H1 (cell line): Measurements from ENCODE around the gene MAP3K14. TPM values are rescaled to one million over a fixed set of nuclear protein-coding genes. Genes with fewer than 3 reads are reported as not detected.

Source experiments
- CTCF ChIA-PET: fragments of 300-600 bp; sonication (Branson Sonifier 250); formaldehyde crosslinking; loops from one replicate; lab custom pipeline; 2021; ENCODE audit not compliant: partially characterized antibody; lab: Charles Lee
- POLR2A ChIA-PET: fragments of 300-600 bp; sonication (Branson Sonifier 250); formaldehyde crosslinking; loops from one replicate; lab custom pipeline; 2021; ENCODE audit warnings: inconsistent platforms; ENCODE audit not compliant: partially characterized antibody; lab: Charles Lee
- DNase-seq, 2 experiments: peaks; one replicate each; pipeline versions ENCODE4 v3.0.0 to v3.0.0-alpha.2; 2010 to 2022; ENCODE audit warnings: low spot score in 2 of 2, low read depth in 1 of 2, mixed read lengths in 1 of 2
- FAIRE-seq: peaks from 2 replicates; lab custom pipeline; 2011; peaks lifted over from hg19 to GRCh38; lab: Jason Lieb, UNC
- H2AFZ ChIP-seq: 2 replicates; pipeline ENCODE4 v1.8.1; 2012; ENCODE audit warnings: low read length, inconsistent platforms
- H2AK5ac ChIP-seq: 2 replicates; pipeline ENCODE4 v1.6.1; 2013; ENCODE audit warnings: low read depth, low read length
- H2BK120ac ChIP-seq: replicated peaks from 2 replicates; pipeline ENCODE3; 2013; ENCODE audit warnings: low read depth, low read length, inconsistent platforms
- H2BK12ac ChIP-seq: 2 replicates; pipeline ENCODE4 v1.6.1; 2013; ENCODE audit warnings: low read depth, low read length
- H2BK15ac ChIP-seq: 2 replicates; pipeline ENCODE4 v1.6.1; 2013; ENCODE audit warnings: low read length
- H2BK20ac ChIP-seq: 2 replicates; pipeline ENCODE4 v1.6.1; 2013; ENCODE audit warnings: low read length
- H2BK5ac ChIP-seq: 2 replicates; pipeline ENCODE4 v1.6.1; 2013; ENCODE audit warnings: low read depth, low read length
- H3K14ac ChIP-seq: 2 replicates; pipeline ENCODE4 v1.6.1; 2013; ENCODE audit warnings: inconsistent platforms; ENCODE audit not compliant: insufficient read length
- H3K18ac ChIP-seq: 2 replicates; pipeline ENCODE4 v1.6.1; 2013; ENCODE audit warnings: low read length; ENCODE audit errors: extremely low read depth
- H3K23ac ChIP-seq: 2 replicates; pipeline ENCODE4 v1.6.1; 2013; ENCODE audit warnings: inconsistent platforms; ENCODE audit not compliant: insufficient read length
- H3K23me2 ChIP-seq: 2 replicates; pipeline ENCODE4 v1.6.1; 2013; ENCODE audit warnings: low read depth, low read length
- H3K27ac ChIP-seq: 2 replicates; pipeline ENCODE4 v1.6.1; 2011; ENCODE audit warnings: low read depth, low read length, inconsistent platforms
- H3K27me3 ChIP-seq, 4 experiments: replicated peaks in 1 of 4; 1 replicate in 1 of 4; 2 replicates in 3 of 4; pipeline versions ENCODE4 v1.6.1 to v1.8.1; 2011 to 2013; ENCODE audit warnings: low read length in 3 of 4, mild to moderate bottlenecking in 3 of 4, inconsistent platforms in 2 of 4, mixed read lengths in 2 of 4, moderate library complexity in 1 of 4; ENCODE audit not compliant: control insufficient read depth in 3 of 4, insufficient read depth in 3 of 4; ENCODE audit errors: extremely low read depth in 1 of 4
- H3K36me3 ChIP-seq, 4 experiments: 2 replicates each; pipeline versions ENCODE4 v1.6.1 to v1.8.1; 2011 to 2013; ENCODE audit warnings: mild to moderate bottlenecking in 4 of 4, low read length in 3 of 4, moderate library complexity in 2 of 4, control low read depth in 1 of 4, inconsistent platforms in 1 of 4; ENCODE audit not compliant: insufficient read depth in 4 of 4, control insufficient read depth in 2 of 4
- H3K4ac ChIP-seq: replicated peaks from 2 replicates; pipeline ENCODE3; 2013; ENCODE audit warnings: low read length, low read depth, mixed read lengths, inconsistent platforms; ENCODE audit not compliant: insufficient read length
- H3K4me1 ChIP-seq, 4 experiments: replicated peaks in 1 of 4; 1 replicate in 1 of 4; 2 replicates in 3 of 4; pipeline versions ENCODE4 v1.6.1 to v1.8.1; 2011 to 2013; ENCODE audit warnings: low read length in 3 of 4, inconsistent platforms in 2 of 4, mixed read lengths in 1 of 4; ENCODE audit not compliant: insufficient read depth in 4 of 4, control insufficient read depth in 3 of 4
- H3K4me2 ChIP-seq, 2 experiments: 2 replicates each; pipeline versions ENCODE4 v1.6.1 to v1.8.1; 2011 to 2013; ENCODE audit warnings: low read depth in 2 of 2, low read length in 2 of 2, control low read depth in 1 of 2, inconsistent platforms in 1 of 2, mild to moderate bottlenecking in 1 of 2; ENCODE audit not compliant: insufficient read depth in 1 of 2
- H3K4me3 ChIP-seq, 4 experiments: fragments of 200-600, 300-600 bp in 1 of 4; sonication (generic), shearing (Covaris generic), sonication (Bioruptor Twin) in 1 of 4; 2 replicates each; pipeline versions ENCODE4 v1.5.1 to v1.8.1; 2011 to 2016; ENCODE audit warnings: low read length in 4 of 4, low read depth in 3 of 4, control low read depth in 2 of 4, inconsistent platforms in 2 of 4, mild to moderate bottlenecking in 2 of 4, mixed read lengths in 1 of 4, moderate library complexity in 1 of 4; ENCODE audit not compliant: insufficient read depth in 2 of 4; ENCODE audit errors: extremely low read depth in 1 of 4
- H3K56ac ChIP-seq: replicated peaks from 2 replicates; pipeline ENCODE3; 2013; ENCODE audit warnings: low read depth, mild to moderate bottlenecking, mixed read lengths, low read length, inconsistent platforms; ENCODE audit not compliant: insufficient read length
- H3K79me1 ChIP-seq: 2 replicates; pipeline ENCODE4 v1.6.1; 2013; ENCODE audit warnings: low read depth, low read length, control low read depth
- H3K79me2 ChIP-seq, 2 experiments: 2 replicates each; pipeline versions ENCODE4 v1.6.1 to v1.8.1; 2012 to 2013; ENCODE audit warnings: low read length in 2 of 2, mild to moderate bottlenecking in 2 of 2, inconsistent platforms in 1 of 2; ENCODE audit not compliant: insufficient read depth in 2 of 2, control insufficient read depth in 1 of 2
- H3K9ac ChIP-seq, 4 experiments: replicated peaks in 1 of 4; 1 replicate in 1 of 4; 2 replicates in 3 of 4; pipeline versions ENCODE4 v1.6.1 to v1.8.1; 2011 to 2013; ENCODE audit warnings: low read depth in 3 of 4, low read length in 3 of 4, control low read depth in 2 of 4, mild to moderate bottlenecking in 2 of 4, moderate library complexity in 2 of 4, inconsistent platforms in 1 of 4; ENCODE audit errors: extremely low read depth in 1 of 4
- H3K9me3 ChIP-seq, 2 experiments: 2 replicates each; pipeline versions ENCODE4 v1.6.1 to v1.8.1; 2012 to 2013; ENCODE audit warnings: mild to moderate bottlenecking in 2 of 2, moderate library complexity in 2 of 2, control low read depth in 1 of 2, inconsistent platforms in 1 of 2, low read depth in 1 of 2, low read length in 1 of 2, mixed read lengths in 1 of 2; ENCODE audit not compliant: insufficient read depth in 2 of 2
- H4K20me1 ChIP-seq, 2 experiments: replicated peaks in 1 of 2; 2 replicates each; pipeline versions ENCODE3 to v1.8.1; 2011 to 2013; ENCODE audit warnings: inconsistent platforms in 2 of 2, low read length in 2 of 2, mild to moderate bottlenecking in 1 of 2; ENCODE audit not compliant: insufficient read depth in 2 of 2, control insufficient read depth in 1 of 2
- H4K5ac ChIP-seq: 2 replicates; pipeline ENCODE4 v1.6.1; 2013; ENCODE audit warnings: low read length, low read depth, mixed read lengths, inconsistent platforms; ENCODE audit not compliant: insufficient read length
- H4K8ac ChIP-seq: 2 replicates; pipeline ENCODE4 v1.8.0; 2013; ENCODE audit warnings: mild to moderate bottlenecking, moderate library complexity, low read length, inconsistent platforms; ENCODE audit not compliant: insufficient read depth; ENCODE audit errors: extremely low read depth
- H4K91ac ChIP-seq: replicated peaks from 2 replicates; pipeline ENCODE3; 2013; ENCODE audit warnings: low read length, mixed read lengths, inconsistent platforms; ENCODE audit not compliant: insufficient read length
- CTBP2 ChIP-seq: IDR thresholded peaks from 2 replicates; pipeline ENCODE4 v1.7.0; 2011; ENCODE audit warnings: borderline replicate concordance, mild to moderate bottlenecking, moderate library complexity, mixed read lengths, low read length; ENCODE audit not compliant: insufficient read depth, insufficient read length
- FOSL1 ChIP-seq: IDR thresholded peaks from 2 replicates; pipeline ENCODE4 v1.6.1; 2011; ENCODE audit warnings: mild to moderate bottlenecking, low read depth, low read length, moderate library complexity; ENCODE audit not compliant: insufficient read depth
- GTF2F1 ChIP-seq: IDR thresholded peaks from 2 replicates; pipeline ENCODE4 v1.6.1; 2012; ENCODE audit warnings: low read depth, low read length, improper control_type of control experiment, borderline replicate concordance
- HDAC6 ChIP-seq: IDR thresholded peaks from one replicate; pipeline ENCODE4 v1.7.1; 2012; ENCODE audit warnings: low read depth, mild to moderate bottlenecking, inconsistent platforms, low read length, moderate library complexity
- JUN ChIP-seq: IDR thresholded peaks from 2 replicates; pipeline ENCODE4 v1.6.1; 2011; ENCODE audit warnings: low read depth, mild to moderate bottlenecking, improper control_type of control experiment, low read length
- KDM5A ChIP-seq: fragments of 200-600 bp; IDR thresholded peaks from 2 replicates; pipeline ENCODE4 v1.7.1; 2012; ENCODE audit warnings: mild to moderate bottlenecking, low read length, inconsistent platforms, mixed read lengths
- PHF8 ChIP-seq: fragments of 200-600 bp; sonication (generic); conservative IDR thresholded peaks from 2 replicates; pipeline ENCODE4 v1.7.1; 2012; ENCODE audit warnings: low read depth, mild to moderate bottlenecking, inconsistent platforms, low read length, moderate library complexity
- POU5F1 ChIP-seq: IDR thresholded peaks from 2 replicates; pipeline ENCODE4 v1.6.1; 2011; ENCODE audit warnings: low read depth, mild to moderate bottlenecking, low read length, moderate library complexity
- RXRA ChIP-seq: IDR thresholded peaks from 2 replicates; pipeline ENCODE4 v1.6.1; 2011; ENCODE audit warnings: low read depth, mild to moderate bottlenecking, low read length, moderate library complexity; ENCODE audit not compliant: insufficient read depth
- TAF1 ChIP-seq: IDR thresholded peaks from 2 replicates; pipeline ENCODE4 v1.6.1; 2011; ENCODE audit warnings: mild to moderate bottlenecking, low read depth, low read length
- TAF7 ChIP-seq: optimal IDR thresholded peaks from 2 replicates; pipeline ENCODE3; 2011; ENCODE audit warnings: low read depth, mild to moderate bottlenecking, inconsistent platforms, low read length, moderate library complexity, borderline replicate concordance
- TBP ChIP-seq: IDR thresholded peaks from 2 replicates; pipeline ENCODE4 v1.6.1; 2011; ENCODE audit warnings: low read depth, low read length, improper control_type of control experiment
- YY1 ChIP-seq: IDR thresholded peaks from 2 replicates; pipeline ENCODE4 v1.6.1; 2011; ENCODE audit warnings: low read depth, mild to moderate bottlenecking, low read length
- WGBS, 2 experiments: shearing (Covaris generic) in 1 of 2; methylation state at CpG; one replicate each; pipeline versions ENCODE4 v1.1.6 to v1.1.7; 2013 to 2015; ENCODE audit warnings: low lambda C conversion rate in 2 of 2, mixed read lengths in 2 of 2, inconsistent platforms in 1 of 2, low coverage in 1 of 2, missing lambda C conversion rate in 1 of 2; ENCODE audit not compliant: insufficient replicate concordance in 2 of 2, insufficient coverage in 1 of 2, insufficient read length in 1 of 2; ENCODE audit errors: extremely low coverage in 1 of 2, missing lambda C conversion rate in 1 of 2; 5-methylcytosine and 5-hydroxymethylcytosine counted together
- polyA plus RNA-seq, 7 experiments: library from polyadenylated mRNA; depleted of rRNA in 3 of 7; stranded (reverse) in 5 of 7; unstranded in 2 of 7; fragments of >200 nt in 5 of 7; fragments of 200-250 nt in 2 of 7; gene quantifications; 1 replicate in 5 of 7; 2 replicates in 1 of 7; 4 replicates in 1 of 7; pipeline versions ENCODE4 v1.2.1 to v1.2.3, GENCODE V29; 2011 to 2013; ENCODE audit warnings: missing spikeins in 2 of 7, mixed read lengths in 2 of 7
- total RNA-seq: library from RNA; stranded (reverse); fragmentation: NEBNext Ultra II Directional; extraction: Animal tissue kit (Norgen Biotek cat#: 25700); gene quantifications from 2 replicates; pipeline ENCODE4 v1.2.1, GENCODE V29; 2021
- TF ChIP-seq, protein P1 (sequence below): IDR thresholded peaks from 2 replicates; pipeline ENCODE4 v1.6.1; 2012; ENCODE audit warnings: inconsistent platforms

Gene MAP3K14
- total and polyA plus RNA-seq, 2 of the 8 experiments (the other 6 are each of a cell fraction or from before 2014, with no cell fraction given): 5.2 to 6.1 TPM

GRCh38 chr17:45251931-45252330 is 64.9 kb downstream of the MAP3K14 start:
- Histone ChIP-seq H3K36me3 (peaks cover 0 to 5% (median 1%) of the 10 kb centered on the region in 4 experiments; a peak in 3 of 8 replicates), H4K8ac (no peak overlapping the region), H3K9me3 (no peaks in the 10 kb centered on the region), H3K4me2 (no peak overlapping the region), H2BK120ac (no peak overlapping the region), H3K23ac (no peak overlapping the region), H3K4me3 (no peak overlapping the region), H3K9ac (no peak overlapping the region), H4K5ac (no peak overlapping the region), H4K20me1 (no peaks in the 10 kb centered on the region), H2BK12ac (no peak overlapping the region), H3K79me1 (peaks cover 9% of the 10 kb centered on the region), H3K14ac (no peak overlapping the region), H3K18ac (no peak overlapping the region), H3K79me2 (peaks cover 0 to 7% of the 10 kb centered on the region in 2 experiments; a peak in 1 of 4 replicates), H2AK5ac (no peak overlapping the region), H3K23me2 (peaks cover 5% of the 10 kb centered on the region; the same call in 1 of the 2 replicates), H2AFZ (no peak overlapping the region), H2BK5ac (no peak overlapping the region), H4K91ac (no peak overlapping the region), H3K27ac (no peak overlapping the region), H2BK20ac (no peak overlapping the region), H3K56ac (no peak overlapping the region), H3K4me1 (peaks cover 3 to 19% (median 11%) of the 10 kb centered on the region in 4 experiments), H3K27me3 (no peaks in the 10 kb centered on the region), H2BK15ac (no peak overlapping the region), H3K4ac (no peak overlapping the region)
- WGBS, 2 experiments: 90% methylated on average over 7 of the region's 7 CpGs; no CpG with 5 or more reads in 1 of the 2 experiments
- DNase-seq (no peak), FAIRE-seq (no peak)
- POLR2A ChIA-PET: interaction anchor here (5.7 kb wide), 1 partner anchor 14 kb away, joined by 16 read pairs; no protein-coding TSS in a partner anchor
- CTCF ChIA-PET: interaction anchor here (0.6 to 21.3 kb wide), 3 partner anchors 17 to 1446 kb away, joined by 3 to 362 read pairs (median 4); no protein-coding TSS in a partner anchor
- no peak for TF ChIP-seq TAF1
- no peak for TF ChIP-seq RXRA
- no peak for TF ChIP-seq YY1
- no peak for TF ChIP-seq JUN
- TF ChIP-seq PHF8: no peak
- TF ChIP-seq CTBP2: no peak
- TF ChIP-seq HDAC6: no peak
- TF ChIP-seq, protein P1, sequence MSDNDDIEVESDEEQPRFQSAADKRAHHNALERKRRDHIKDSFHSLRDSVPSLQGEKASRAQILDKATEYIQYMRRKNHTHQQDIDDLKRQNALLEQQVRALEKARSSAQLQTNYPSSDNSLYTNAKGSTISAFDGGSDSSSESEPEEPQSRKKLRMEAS: no peak
- no peak for TF ChIP-seq FOSL1
- no peak for TF ChIP-seq GTF2F1
- TF ChIP-seq KDM5A: no peak
- TF ChIP-seq TAF7: no peak
- TF ChIP-seq POU5F1: no peak
- TF ChIP-seq TBP: no peak
